Liver (tissue), 2 donors: ENCODE measurements around the gene HYPK.

Source experiments
- CTCF ChIP-seq: fragments of 150-350 bp; IDR thresholded peaks from 2 replicates; pipeline ENCODE4 v1.5.1; 2017; ENCODE audit warnings: improper control_type of control experiment, low read depth, low read length; ENCODE audit not compliant: missing input control
- FOXA2 ChIP-seq: IDR thresholded peaks from 2 replicates; pipeline ENCODE4 v1.6.1; 2016; ENCODE audit warnings: antibody characterized with exemption
- donor health status: healthy.

GRCh38 chr15:43845421-43845820 lies 45.0 kb downstream of the HYPK start:
- no peak for TF ChIP-seq CTCF
- no peak for TF ChIP-seq FOXA2
